GM23338 (cell line): Measurements from ENCODE around the gene CMKLR1. TPM values are rescaled to one million over a fixed set of nuclear protein-coding genes. Genes with fewer than 3 reads are reported as not detected.

Experiments used
- ATAC-seq: fragments of 200-7000 bp; cut with Tn5 transposase; 3 replicates; pipeline ENCODE4 v1.9.1; 2020
- DNase-seq: peaks from one replicate; pipeline ENCODE4 v3.0.0-alpha.2; 2015; ENCODE audit warnings: low spot score
- H2AFZ ChIP-seq: fragments of 200-600 bp; sonication (generic); 2 replicates; pipeline ENCODE4 v1.8.0; 2016; ENCODE audit warnings: antibody characterized with exemption, mild to moderate bottlenecking, moderate library complexity
- H3F3A ChIP-seq: fragments of 200-600 bp; sonication (generic); replicated peaks from 2 replicates; pipeline ENCODE4 v1.8.0; 2017; ENCODE audit warnings: antibody characterized with exemption, mixed run types, low read depth
- H3K27ac ChIP-seq: fragments of 200-600 bp; sonication (generic); 2 replicates; pipeline ENCODE4 v1.6.1; 2016; ENCODE audit warnings: low read depth
- H3K27me3 ChIP-seq: fragments of 200-600 bp; sonication (generic); 2 replicates; pipeline ENCODE4 v1.8.0; 2016; ENCODE audit warnings: mild to moderate bottlenecking, mixed run types, moderate library complexity; ENCODE audit not compliant: insufficient read depth
- H3K36me3 ChIP-seq: fragments of 200-600 bp; sonication (generic); 2 replicates; pipeline ENCODE4 v1.8.0; 2016; ENCODE audit warnings: mild to moderate bottlenecking; ENCODE audit not compliant: insufficient read depth
- H3K4me1 ChIP-seq: fragments of 200-600 bp; sonication (generic); 2 replicates; pipeline ENCODE4 v1.8.0; 2016; ENCODE audit warnings: mild to moderate bottlenecking, moderate library complexity; ENCODE audit not compliant: insufficient read depth
- H3K4me2 ChIP-seq: fragments of 200-600 bp; sonication (generic); 2 replicates; pipeline ENCODE4 v1.7.1; 2017; ENCODE audit warnings: mixed run types
- H3K4me3 ChIP-seq: fragments of 200-600 bp; sonication (generic); 2 replicates; pipeline ENCODE4 v1.6.1; 2016; ENCODE audit warnings: mixed run types
- H3K79me2 ChIP-seq: fragments of 200-600 bp; sonication (generic); replicated peaks from 2 replicates; pipeline ENCODE4 v1.8.0; 2017; ENCODE audit warnings: mild to moderate bottlenecking; ENCODE audit not compliant: insufficient read depth
- H3K9me2 ChIP-seq: fragments of 200-600 bp; sonication (generic); 2 replicates; pipeline ENCODE4 v1.8.0; 2017; ENCODE audit not compliant: insufficient read depth
- H4K20me1 ChIP-seq: fragments of 200-600 bp; sonication (generic); replicated peaks from 2 replicates; pipeline ENCODE4 v1.8.0; 2017; ENCODE audit warnings: mild to moderate bottlenecking; ENCODE audit not compliant: insufficient read depth
- H3K27ac Mint-ChIP-seq: 2 replicates; pipeline ENCODE4 v1.8.0; 2020; ENCODE audit warnings: inconsistent platforms, mild to moderate bottlenecking, moderate library complexity, mixed read lengths
- H3K27me3 Mint-ChIP-seq: 3 replicates; pipeline ENCODE4 v1.8.0; 2022; ENCODE audit warnings: low read depth, mild to moderate bottlenecking, moderate library complexity, mixed read lengths, inconsistent platforms; ENCODE audit not compliant: insufficient read depth, poor library complexity
- H3K36me3 Mint-ChIP-seq: 3 replicates; pipeline ENCODE4 v1.8.0; 2021; ENCODE audit warnings: low read depth, mild to moderate bottlenecking, inconsistent platforms, moderate library complexity, mixed read lengths
- H3K4me1 Mint-ChIP-seq: 3 replicates; pipeline ENCODE4 v1.8.0; 2020; ENCODE audit warnings: mild to moderate bottlenecking, inconsistent platforms, mixed read lengths
- H3K4me3 Mint-ChIP-seq: 3 replicates; pipeline ENCODE4 v1.8.0; 2021; ENCODE audit warnings: moderate library complexity, mild to moderate bottlenecking, inconsistent platforms, mixed read lengths
- H3K9me3 Mint-ChIP-seq: 3 replicates; pipeline ENCODE4 v1.8.0; 2020; ENCODE audit warnings: moderate library complexity, mild to moderate bottlenecking, inconsistent platforms, mixed read lengths
- CREB1 ChIP-seq: fragments of 250-450 bp; sonication (Bioruptor Pico); IDR thresholded peaks from 2 replicates; pipeline ENCODE4 v1.5.0; 2020; ENCODE audit warnings: low read depth, mild to moderate bottlenecking, moderate library complexity
- CTCF ChIP-seq, 2 experiments: fragments of 200-600 bp in 1 of 2; sonication (generic) in 1 of 2; conservative IDR thresholded peaks; 2 replicates each; pipeline versions ENCODE4 v1.5.1 to v1.6.1; 2016 to 2017; ENCODE audit warnings: antibody characterized with exemption in 2 of 2, low read depth in 2 of 2, mild to moderate bottlenecking in 2 of 2, moderate library complexity in 1 of 2
- EZH2 ChIP-seq: fragments of 200-600 bp; sonication (generic); IDR thresholded peaks from one replicate; pipeline ENCODE4 v1.8.0; 2017; ENCODE audit warnings: antibody characterized with exemption, mild to moderate bottlenecking, low read depth; ENCODE audit not compliant: unreplicated experiment
- JUNB ChIP-seq: IDR thresholded peaks from one replicate; pipeline ENCODE4 v1.6.1; 2016; ENCODE audit warnings: antibody characterized with exemption; ENCODE audit not compliant: unreplicated experiment
- NANOG ChIP-seq: IDR thresholded peaks from 2 replicates; pipeline ENCODE4 v1.6.1; 2016; ENCODE audit warnings: antibody characterized with exemption, borderline replicate concordance
- POLR2AphosphoS5 ChIP-seq: IDR thresholded peaks from 2 replicates; pipeline ENCODE4 v1.6.1; 2016; ENCODE audit warnings: antibody characterized with exemption, low read depth
- REST ChIP-seq: IDR thresholded peaks from one replicate; pipeline ENCODE4 v1.6.1; 2018; ENCODE audit warnings: antibody characterized with exemption; ENCODE audit not compliant: unreplicated experiment
- STAT1 ChIP-seq: IDR thresholded peaks from one replicate; pipeline ENCODE4 v1.6.1; 2016; ENCODE audit warnings: antibody characterized with exemption; ENCODE audit not compliant: unreplicated experiment
- ZNF331 ChIP-seq: fragments of 250-450 bp; sonication (Bioruptor Pico); IDR thresholded peaks from 2 replicates; pipeline ENCODE4 v1.5.0; 2020; ENCODE audit warnings: low read depth, mild to moderate bottlenecking, moderate library complexity
- polyA plus RNA-seq: library from polyadenylated mRNA; unstranded; fragments of >200 nt; fragmentation: Nextera tagmentation; extraction: Ambion mirVana; gene quantifications from 2 replicates; pipeline ENCODE4 v1.2.1, GENCODE V29; 2016
- total RNA-seq: library from RNA; depleted of rRNA; stranded (reverse); fragments of >200 nt; shearing (Covaris generic); gene quantifications from 2 replicates; pipeline ENCODE4 v1.2.3, GENCODE V29; 2014

Gene CMKLR1
- total and polyA plus RNA-seq, 2 experiments from 2014 or later, result 0.40 to 2.6 TPM

- peaks cover 6% of the 10 kb centered on the region for H3K27me3 Mint-ChIP-seq
- H3K9me3 Mint-ChIP-seq, result no peaks in the 10 kb centered on the region; the same call in 2 of the 3 replicates
- H3K4me1 ChIP-seq, result peaks cover 16% of the 10 kb centered on the region
- TF ChIP-seq JUNB (no peak), NANOG (no peak), EZH2 (no peak), REST (no peak), POLR2AphosphoS5 (no peak), ZNF331 (CRISPR knock-in tag) (no peak), STAT1 (no peak), CREB1 (CRISPR knock-in tag) (no peak), CTCF (conservative IDR thresholded peaks at IDR 0.05; ENCODE audit: low read depth in 2 of 2) (no peak)
- H3K36me3 ChIP-seq, result no peaks in the 10 kb centered on the region
- H3K9me2 ChIP-seq, result no peaks in the 10 kb centered on the region
- no peak for DNase-seq
- no peaks in the 10 kb centered on the region for H4K20me1 ChIP-seq
- no peaks in the 10 kb centered on the region for H3K27me3 ChIP-seq
- no peaks in the 10 kb centered on the region for H3F3A ChIP-seq
- H3K4me3 Mint-ChIP-seq, result no peak overlapping the region
- no peak overlapping the region for H2AFZ ChIP-seq
- peaks cover 18% of the 10 kb centered on the region for H3K4me1 Mint-ChIP-seq
- H3K27ac ChIP-seq, result no peak overlapping the region
- no peak for ATAC-seq
- no peaks in the 10 kb centered on the region for H3K36me3 Mint-ChIP-seq
- H3K27ac Mint-ChIP-seq, result no peak overlapping the region
- H3K4me2 ChIP-seq, result no peak overlapping the region
- no peaks in the 10 kb centered on the region for H3K79me2 ChIP-seq
- H3K4me3 ChIP-seq, result no peak overlapping the region
Observed at GRCh38 chr12:108298761-108299275, 40.3 kb downstream of the CMKLR1 start.

- Histone ChIP-seq H2AFZ (no peak overlapping the region), H3K27me3 (no peaks in the 10 kb centered on the region), H3K9me2 (no peaks in the 10 kb centered on the region), H3F3A (no peaks in the 10 kb centered on the region), H3K4me3 (no peak overlapping the region), H3K4me1 (peaks cover 10% of the 10 kb centered on the region), H3K4me2 (no peak overlapping the region), H3K36me3 (no peaks in the 10 kb centered on the region), H3K79me2 (no peaks in the 10 kb centered on the region), H4K20me1 (no peaks in the 10 kb centered on the region), H3K27ac (no peak overlapping the region)
- no peak overlapping the region for H3K27ac Mint-ChIP-seq
- peaks cover 6% of the 10 kb centered on the region for H3K27me3 Mint-ChIP-seq
- ATAC-seq (no peak), DNase-seq (no peak)
- no peak overlapping the region for H3K4me3 Mint-ChIP-seq
- H3K4me1 Mint-ChIP-seq, result peaks cover 13% of the 10 kb centered on the region
- no peaks in the 10 kb centered on the region for H3K36me3 Mint-ChIP-seq
- H3K9me3 Mint-ChIP-seq, result no peaks in the 10 kb centered on the region; the same call in 2 of the 3 replicates
- TF ChIP-seq CREB1 (CRISPR knock-in tag) (no peak), REST (no peak), POLR2AphosphoS5 (no peak)
Observed at GRCh38 chr12:108297895-108298760, 41.0 kb downstream of the CMKLR1 start.
